Activated naive CD8-positive, alpha-beta T cell (primary cell): ENCODE measurements around the gene UBR4.
A peak's percentile ranks its signal among the peaks of the same experiment; 100 is the strongest.
"Not testable (repeated sequence)": the region's sequence is repeated elsewhere in the genome, so short reads cannot be mapped to it uniquely, and the experiment has no call there.

Source experiments
- H3K27ac Mint-ChIP-seq: one replicate; pipeline ENCODE4 v1.8.0; 2021; ENCODE audit warnings: mixed read lengths
- H3K27me3 Mint-ChIP-seq: one replicate; pipeline ENCODE4 v1.8.0; 2021; ENCODE audit warnings: mixed read lengths
- H3K36me3 Mint-ChIP-seq: one replicate; pipeline ENCODE4 v1.8.0; 2021; ENCODE audit warnings: mixed read lengths
- H3K4me1 Mint-ChIP-seq: one replicate; pipeline ENCODE4 v1.8.0; 2021; ENCODE audit warnings: low read depth, mixed read lengths
- H3K4me3 Mint-ChIP-seq: one replicate; pipeline ENCODE4 v1.8.0; 2021; ENCODE audit warnings: mild to moderate bottlenecking, mixed read lengths
- H3K9me3 Mint-ChIP-seq: one replicate; pipeline ENCODE4 v1.8.0; 2021; ENCODE audit warnings: low read depth, mixed read lengths

UBR4 gene

GRCh38 chr1:19209990-19210771, at the start of gene UBR4:
Gene UBR4, minus strand, starts transcription at chr1:19210266. Its CDS starts 18 bp downstream, at chr1:19210248.
- Mint-ChIP-seq H3K27ac (peak within 1 kb of the TSS; percentile 99), H3K36me3 (peaks cover 7% of the 10 kb centered on the region), H3K4me1 (peaks cover 67% of the 10 kb centered on the region), H3K9me3 (no peaks in the 10 kb centered on the region), H3K4me3 (peak within 1 kb of the TSS; percentile 99), H3K27me3 (no peaks in the 10 kb centered on the region)

GRCh38 chr1:19258353-19258752, 48.3 kb upstream of the UBR4 start:
- H3K36me3 Mint-ChIP-seq = peaks cover 2% of the 10 kb centered on the region
- no peak overlapping the region for H3K4me3 Mint-ChIP-seq

GRCh38 chr1:19257178-19257914, 47.3 kb upstream of the UBR4 start:
- Mint-ChIP-seq H3K4me1 (peaks cover 27% of the 10 kb centered on the region), H3K4me3 (no peak overlapping the region), H3K27ac (peak overlapping the region; percentile 66), H3K36me3 (peaks cover 2% of the 10 kb centered on the region), H3K27me3 (no peaks in the 10 kb centered on the region), H3K9me3 (no peaks in the 10 kb centered on the region)

More at GRCh38 chr1:19258353-19258752, 48.3 kb upstream of the UBR4 start:
- Mint-ChIP-seq H3K9me3 (no peaks in the 10 kb centered on the region), H3K4me1 (peaks cover 21% of the 10 kb centered on the region), H3K27ac (peak overlapping the region; percentile 22), H3K27me3 (no peaks in the 10 kb centered on the region)

- not testable (repeated sequence) for H3K36me3 Mint-ChIP-seq, H3K4me3 Mint-ChIP-seq, H3K27me3 Mint-ChIP-seq, H3K9me3 Mint-ChIP-seq, H3K27ac Mint-ChIP-seq
- peaks cover 27% of the 10 kb centered on the region for H3K4me1 Mint-ChIP-seq
Observed at GRCh38 chr1:19256301-19256700, 46.2 kb upstream of the UBR4 start.

- Mint-ChIP-seq H3K27ac (peak overlapping the region; percentile 46), H3K27me3 (no peaks in the 10 kb centered on the region), H3K4me1 (peaks cover 32% of the 10 kb centered on the region), H3K9me3 (no peaks in the 10 kb centered on the region), H3K4me3 (no peak overlapping the region), H3K36me3 (peaks cover 2% of the 10 kb centered on the region)
Observed at GRCh38 chr1:19255288-19255687, 45.2 kb upstream of the UBR4 start.

- Mint-ChIP-seq H3K4me3 (peak overlapping the region; percentile 99), H3K27me3 (no peaks in the 10 kb centered on the region), H3K9me3 (no peaks in the 10 kb centered on the region), H3K4me1 (peaks cover 40% of the 10 kb centered on the region), H3K27ac (peak overlapping the region; percentile 46), H3K36me3 (peaks cover 2% of the 10 kb centered on the region)
Observed at GRCh38 chr1:19254416-19254815, 44.4 kb upstream of the UBR4 start.

GRCh38 chr1:19251305-19252196, 41.5 kb upstream of the UBR4 start, which contains the start of the genes EMC1 and MRTO4:
Gene EMC1, minus strand, starts transcription at chr1:19251524. Its CDS starts 15 bp downstream, at chr1:19251509.
Gene MRTO4, plus strand, starts transcription at chr1:19251805. Its CDS starts 31 bp downstream, at chr1:19251836.
- Mint-ChIP-seq H3K36me3 (no peaks in the 10 kb centered on the region), H3K27me3 (no peaks in the 10 kb centered on the region), H3K9me3 (no peaks in the 10 kb centered on the region), H3K27ac (peak within 1 kb of the TSS; percentile 100), H3K4me3 (peak within 1 kb of the TSS; percentile 99), H3K4me1 (peaks cover 35% of the 10 kb centered on the region)

GRCh38 chr1:19250629-19251304, 40.7 kb upstream of the UBR4 start:
- peak overlapping the region; percentile 99 for H3K4me3 Mint-ChIP-seq
- H3K9me3 Mint-ChIP-seq = no peaks in the 10 kb centered on the region
- H3K27ac Mint-ChIP-seq = peak overlapping the region; percentile 100
- H3K27me3 Mint-ChIP-seq = no peaks in the 10 kb centered on the region
- H3K4me1 Mint-ChIP-seq = peaks cover 35% of the 10 kb centered on the region
- H3K36me3 Mint-ChIP-seq = no peaks in the 10 kb centered on the region

- Mint-ChIP-seq H3K4me3 (no peak overlapping the region), H3K4me1 (no peaks in the 10 kb centered on the region), H3K27me3 (no peaks in the 10 kb centered on the region), H3K27ac (no peak overlapping the region), H3K36me3 (peaks cover 6% of the 10 kb centered on the region), H3K9me3 (no peaks in the 10 kb centered on the region)
Observed at GRCh38 chr1:19240673-19241538, 30.8 kb upstream of the UBR4 start.

GRCh38 chr1:19239876-19240275, 29.8 kb upstream of the UBR4 start:
- H3K27ac Mint-ChIP-seq = no peak overlapping the region
- H3K27me3 Mint-ChIP-seq = no peaks in the 10 kb centered on the region
- peaks cover 6% of the 10 kb centered on the region for H3K36me3 Mint-ChIP-seq
- H3K4me3 Mint-ChIP-seq = no peak overlapping the region
- H3K9me3 Mint-ChIP-seq = no peaks in the 10 kb centered on the region
- H3K4me1 Mint-ChIP-seq = no peaks in the 10 kb centered on the region

- H3K9me3 Mint-ChIP-seq = no peaks in the 10 kb centered on the region
- no peaks in the 10 kb centered on the region for H3K36me3 Mint-ChIP-seq
- H3K4me1 Mint-ChIP-seq = no peaks in the 10 kb centered on the region
- no peaks in the 10 kb centered on the region for H3K27me3 Mint-ChIP-seq
- H3K27ac Mint-ChIP-seq = no peak overlapping the region
- no peak overlapping the region for H3K4me3 Mint-ChIP-seq
Observed at GRCh38 chr1:19234224-19234623, 24.2 kb upstream of the UBR4 start.

GRCh38 chr1:19232524-19232846, 22.4 kb upstream of the UBR4 start:
- Mint-ChIP-seq H3K4me1 (no peaks in the 10 kb centered on the region), H3K27me3 (no peaks in the 10 kb centered on the region), H3K9me3 (no peaks in the 10 kb centered on the region), H3K27ac (no peak overlapping the region), H3K36me3 (no peaks in the 10 kb centered on the region), H3K4me3 (no peak overlapping the region)

GRCh38 chr1:19231736-19232523, 21.9 kb upstream of the UBR4 start:
- H3K4me1 Mint-ChIP-seq, H3K27me3 Mint-ChIP-seq, H3K4me3 Mint-ChIP-seq, H3K27ac Mint-ChIP-seq, H3K36me3 Mint-ChIP-seq, H3K9me3 Mint-ChIP-seq: not testable (repeated sequence)
